GM10266 (cell line): ENCODE data around the gene CCDC170.

ENCODE experiments used
- DNase-seq: peaks from one replicate; pipeline ENCODE4 v3.0.0; 2012; ENCODE audit errors: extremely low spot score
- CTCF ChIP-seq: IDR thresholded peaks from 2 replicates; pipeline ENCODE4 v1.5.1; 2012; ENCODE audit warnings: mild to moderate bottlenecking, low read depth; ENCODE audit not compliant: control insufficient read depth, insufficient read depth; ENCODE audit errors: missing control alignments

Gene CCDC170

GRCh38 chr6:151630387-151630786 is 136.6 kb downstream of the CCDC170 start:
- TF ChIP-seq CTCF: no peak
- DNase-seq: no peak

GRCh38 chr6:151630991-151631655 is 137.3 kb downstream of the CCDC170 start:
- DNase-seq: no peak
- TF ChIP-seq CTCF: no peak

- no peak for TF ChIP-seq CTCF
- no peak for DNase-seq
These were observed 138.7 kb downstream of the CCDC170 start for GRCh38 chr6:151632415-151632987.

- DNase-seq: no peak
- no peak for TF ChIP-seq CTCF
These were observed 139.9 kb downstream of the CCDC170 start for GRCh38 chr6:151633526-151634335.

GRCh38 chr6:151634336-151634720 is 140.5 kb downstream of the CCDC170 start:
- no peak for DNase-seq
- no peak for TF ChIP-seq CTCF

GRCh38 chr6:151635741-151636140 is 141.9 kb downstream of the CCDC170 start:
- DNase-seq: no peak
- no peak for TF ChIP-seq CTCF

GRCh38 chr6:151637814-151638213 is 144.0 kb downstream of the CCDC170 start:
- no peak for DNase-seq
- TF ChIP-seq CTCF: no peak
